CD14-positive monocyte (primary cell): ENCODE data around the gene TMEM171. TPM values are rescaled to one million over a fixed set of nuclear protein-coding genes. Genes with fewer than 3 reads are reported as not detected.

Experiments used
- DNase-seq, 3 donors: peaks; one replicate each; pipeline ENCODE4 v3.0.0-alpha.2; 2011 to 2022
- H2AFZ ChIP-seq: 2 replicates; pipeline ENCODE4 v1.6.0; 2012; ENCODE audit warnings: mild to moderate bottlenecking, low read depth, low read length, inconsistent platforms; ENCODE audit not compliant: insufficient read depth, poor library complexity, severe bottlenecking
- H3K27ac ChIP-seq, 2 donors: 1 replicate in 1 of 2; 2 replicates in 1 of 2; pipeline ENCODE4 v1.5.1; 2012 to 2013; ENCODE audit warnings: low read length in 2 of 2, control low read depth in 1 of 2, inconsistent platforms in 1 of 2, low read depth in 1 of 2, mild to moderate bottlenecking in 1 of 2
- H3K27me3 ChIP-seq, 2 donors: one replicate each; pipeline versions ENCODE4 v1.6.0 to v1.6.1; 2011 to 2013; ENCODE audit warnings: low read length in 2 of 2; ENCODE audit not compliant: control insufficient read depth in 2 of 2, insufficient read depth in 2 of 2
- H3K36me3 ChIP-seq, 2 donors: replicated peaks in 1 of 2; 1 replicate in 1 of 2; 2 replicates in 1 of 2; pipeline versions ENCODE4 v1.5.1 to v1.6.1; 2012 to 2013; ENCODE audit warnings: low read length in 2 of 2, control low read depth in 1 of 2, inconsistent platforms in 1 of 2, mild to moderate bottlenecking in 1 of 2; ENCODE audit not compliant: insufficient read depth in 2 of 2, control insufficient read depth in 1 of 2
- H3K4me1 ChIP-seq, 2 donors: 1 replicate in 1 of 2; 2 replicates in 1 of 2; pipeline versions ENCODE4 v1.5.1 to v1.6.1; 2012 to 2013; ENCODE audit warnings: low read length in 2 of 2, control low read depth in 1 of 2, inconsistent platforms in 1 of 2, mild to moderate bottlenecking in 1 of 2, moderate library complexity in 1 of 2; ENCODE audit not compliant: insufficient read depth in 2 of 2, control insufficient read depth in 1 of 2
- H3K4me2 ChIP-seq: replicated peaks from 2 replicates; pipeline ENCODE3; 2012; ENCODE audit warnings: low read length, moderate library complexity, mild to moderate bottlenecking; ENCODE audit not compliant: poor library complexity, severe bottlenecking; ENCODE audit errors: extremely low read depth
- H3K4me3 ChIP-seq, 3 experiments: fragments of 200-600 bp in 1 of 3; sonication (generic) in 1 of 3; replicated peaks in 1 of 3; 1 replicate in 2 of 3; 2 replicates in 1 of 3; pipeline ENCODE4 v1.5.1; 2011 to 2013; ENCODE audit warnings: low read length in 3 of 3, mild to moderate bottlenecking in 3 of 3, control low read depth in 2 of 3, low read depth in 2 of 3, inconsistent platforms in 1 of 3, moderate library complexity in 1 of 3
- H3K79me2 ChIP-seq: 2 replicates; pipeline ENCODE4 v1.6.0; 2012; ENCODE audit warnings: mild to moderate bottlenecking, control low read depth, inconsistent platforms, low read length, moderate library complexity; ENCODE audit not compliant: insufficient read depth
- H3K9ac ChIP-seq: 2 replicates; pipeline ENCODE4 v1.6.0; 2017; ENCODE audit warnings: low read length, mild to moderate bottlenecking; ENCODE audit not compliant: insufficient read depth, poor library complexity, severe bottlenecking
- H3K9me3 ChIP-seq, 2 donors: replicated peaks in 1 of 2; 1 replicate in 1 of 2; 2 replicates in 1 of 2; pipeline versions ENCODE4 v1.5.1 to v1.6.1; 2012 to 2013; ENCODE audit warnings: low read length in 2 of 2, control low read depth in 1 of 2; ENCODE audit not compliant: control insufficient read depth in 1 of 2, insufficient read depth in 1 of 2
- H4K20me1 ChIP-seq: 2 replicates; pipeline ENCODE4 v1.6.0; 2012; ENCODE audit warnings: mild to moderate bottlenecking, low read length, control low read depth, moderate library complexity; ENCODE audit not compliant: insufficient read depth
- H3K27ac Mint-ChIP-seq, 7 donors: one replicate each; pipeline ENCODE4 v1.8.0; 2020; ENCODE audit warnings: mild to moderate bottlenecking in 7 of 7, mixed read lengths in 7 of 7, moderate library complexity in 6 of 7, inconsistent platforms in 2 of 7
- H3K27me3 Mint-ChIP-seq, 3 donors: one replicate each; pipeline ENCODE4 v1.8.0; 2021 to 2022; ENCODE audit warnings: low read depth in 3 of 3, mild to moderate bottlenecking in 3 of 3, mixed read lengths in 3 of 3, moderate library complexity in 3 of 3, inconsistent platforms in 1 of 3
- H3K36me3 Mint-ChIP-seq, 2 donors: one replicate each; pipeline ENCODE4 v1.8.0; 2020; ENCODE audit warnings: mixed read lengths in 2 of 2, inconsistent platforms in 1 of 2, mild to moderate bottlenecking in 1 of 2
- H3K4me1 Mint-ChIP-seq: one replicate; pipeline ENCODE4 v1.8.0; 2020; ENCODE audit warnings: mild to moderate bottlenecking, mixed read lengths
- H3K4me3 Mint-ChIP-seq, 2 donors: one replicate each; pipeline ENCODE4 v1.8.0; 2020; ENCODE audit warnings: mild to moderate bottlenecking in 2 of 2, mixed read lengths in 2 of 2, moderate library complexity in 1 of 2
- H3K9me3 Mint-ChIP-seq, 7 donors: one replicate each; pipeline ENCODE4 v1.8.0; 2020 to 2022; ENCODE audit warnings: mixed read lengths in 7 of 7, mild to moderate bottlenecking in 6 of 7, moderate library complexity in 6 of 7, inconsistent platforms in 2 of 7
- CTCF ChIP-seq: fragments of 200-600 bp; IDR thresholded peaks from one replicate; pipeline ENCODE4 v1.8.0; 2022; ENCODE audit warnings: antibody characterized with exemption, mild to moderate bottlenecking
- WGBS: methylation state at CpG from one replicate; pipeline ENCODE4 v1.1.5; 2013; ENCODE audit warnings: missing lambda C conversion rate; ENCODE audit not compliant: insufficient coverage; 5-methylcytosine and 5-hydroxymethylcytosine counted together
- intact Hi-C, 2 donors: fragments of 100-400 bp; cut with micrococcal nuclease; formaldehyde crosslinking; loops; one replicate each; pipeline versions ENCODE4 v1.15.0 to v1.15.1; 2023
- polyA plus RNA-seq, 3 donors: library from polyadenylated mRNA; depleted of rRNA in 1 of 3; unstranded in 2 of 3; stranded (reverse) in 1 of 3; fragments of 300-500 nt in 2 of 3; fragments of >200 nt in 1 of 3; fragmentation: Illumina TruSeq in 2 of 3; gene quantifications; 1 replicate in 2 of 3; 2 replicates in 1 of 3; pipeline ENCODE4 v1.2.3, GENCODE V29; 2012 to 2021

TMEM171 gene
- polyA plus RNA-seq, 3 donors: not detected

GRCh38 chr5:73172951-73173350, 52.6 kb downstream of the TMEM171 start, which contains the start of gene TMEM174:
TMEM174 (plus strand) TSS chr5:73173193; CDS start chr5:73173244, 51 bp downstream.
- no peaks in the 10 kb centered on the region for H3K36me3 Mint-ChIP-seq
- H3K9me3 Mint-ChIP-seq: peaks cover 0 to 15% (median 7%) of the 10 kb centered on the region in 7 donors
- DNase-seq: no peak
- WGBS: 93% methylated on average over 5 of the region's 5 CpGs
- intact Hi-C loops: no loop called here
- Histone ChIP-seq H3K27ac (no peak within 1 kb of the TSS), H3K4me2 (no peak within 1 kb of the TSS), H3K79me2 (no peaks in the 10 kb centered on the region), H3K4me3 (no peak within 1 kb of the TSS), H3K36me3 (no peaks in the 10 kb centered on the region), H2AFZ (no peak within 1 kb of the TSS), H3K9me3 (peaks cover 5 to 17% of the 10 kb centered on the region in 2 donors), H3K27me3 (peaks cover 86 to 95% of the 10 kb centered on the region in 2 donors), H4K20me1 (no peaks in the 10 kb centered on the region), H3K4me1 (no peaks in the 10 kb centered on the region), H3K9ac (no peak within 1 kb of the TSS)
- H3K4me1 Mint-ChIP-seq: peaks cover 2% of the 10 kb centered on the region
- TF ChIP-seq CTCF: no peak
- H3K4me3 Mint-ChIP-seq: peak within 1 kb of the TSS in 1 of 2 donors; percentile 47
- peaks cover 64 to 90% (median 69%) of the 10 kb centered on the region in 3 donors for H3K27me3 Mint-ChIP-seq
- no peak within 1 kb of the TSS for H3K27ac Mint-ChIP-seq

GRCh38 chr5:73174100-73174815, 53.9 kb downstream of the TMEM171 start:
- H3K4me3 ChIP-seq: no peak overlapping the region
- H3K4me1 Mint-ChIP-seq: peaks cover 2% of the 10 kb centered on the region
- H2AFZ ChIP-seq: no peak overlapping the region
- no peaks in the 10 kb centered on the region for H3K79me2 ChIP-seq
- H3K4me1 ChIP-seq: no peaks in the 10 kb centered on the region
- H3K27ac ChIP-seq: no peak overlapping the region
- DNase-seq: no peak
- no peaks in the 10 kb centered on the region for H4K20me1 ChIP-seq
- H3K27me3 Mint-ChIP-seq: peaks cover 70 to 93% (median 73%) of the 10 kb centered on the region in 3 donors
- H3K4me3 Mint-ChIP-seq: peak overlapping the region in 1 of 2 donors; percentile 41
- no peak for TF ChIP-seq CTCF
- no peaks in the 10 kb centered on the region for H3K36me3 ChIP-seq
- no peak overlapping the region for H3K9ac ChIP-seq
- no CpG with 5 or more reads among the region's 8 CpGs for WGBS
- H3K9me3 ChIP-seq: peaks cover 5 to 17% of the 10 kb centered on the region in 2 donors
- H3K9me3 Mint-ChIP-seq: peaks cover 0 to 15% (median 7%) of the 10 kb centered on the region in 7 donors
- H3K36me3 Mint-ChIP-seq: no peaks in the 10 kb centered on the region
- H3K27me3 ChIP-seq: peaks cover 81 to 94% of the 10 kb centered on the region in 2 donors
- intact Hi-C loops: no loop called here
- H3K27ac Mint-ChIP-seq: no peak overlapping the region
- no peak overlapping the region for H3K4me2 ChIP-seq
